Measurements from ENCODE around the gene SORCS1. TPM values are rescaled to one million over a fixed set of nuclear protein-coding genes. Genes with fewer than 3 reads are reported as not detected.

The SORCS1 gene
- total RNA-seq, 1 experiment from 2014 or later: not detected

GRCh38 chr10:106540645-106541044, 623.9 kb downstream of the SORCS1 start:
- peak; percentile 22 for DNase-seq (ENCODE audit: low read depth)

- DNase-seq (ENCODE audit: low read depth): no peak
These were observed 626.6 kb downstream of the SORCS1 start for GRCh38 chr10:106537866-106538265.

DNA sequence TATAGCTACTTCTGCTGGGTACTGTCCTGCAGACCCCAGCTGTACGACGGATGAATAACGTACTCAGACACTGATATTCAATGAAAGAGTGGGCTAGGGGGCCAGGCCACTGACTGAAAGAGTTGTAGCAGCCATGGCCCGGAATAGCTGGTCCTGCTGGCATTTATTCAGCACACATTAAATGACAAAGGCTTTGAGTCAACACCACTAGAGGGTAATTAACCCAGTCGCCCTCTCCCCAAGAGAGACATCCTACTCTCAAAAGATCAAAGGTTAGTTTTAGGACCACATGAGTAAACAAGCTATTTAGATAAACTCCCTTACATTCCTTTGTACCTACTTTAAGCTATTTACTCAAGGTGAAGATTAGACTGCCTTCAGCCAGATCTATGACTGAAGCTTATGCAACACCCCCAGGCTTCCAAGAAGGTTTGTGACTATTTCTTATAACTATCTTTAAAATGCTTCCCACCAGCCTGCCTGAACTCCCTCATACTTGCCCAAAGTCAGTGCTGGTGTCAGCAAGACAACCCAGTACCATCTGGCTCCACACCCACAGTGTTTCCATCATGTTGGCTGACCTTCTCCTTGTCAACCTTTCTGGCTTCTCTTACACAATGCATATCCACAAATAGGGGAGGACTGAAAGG, 629.1 kb downstream of the SORCS1 start:
- DNase-seq (ENCODE audit: low read depth): no peak

- DNase-seq (ENCODE audit: low read depth): no peak
These were observed 630.1 kb downstream of the SORCS1 start for GRCh38 chr10:106534441-106534840.

GRCh38 chr10:106528702-106529101, 635.8 kb downstream of the SORCS1 start:
- no peak for DNase-seq (ENCODE audit: low read depth)

DNA sequence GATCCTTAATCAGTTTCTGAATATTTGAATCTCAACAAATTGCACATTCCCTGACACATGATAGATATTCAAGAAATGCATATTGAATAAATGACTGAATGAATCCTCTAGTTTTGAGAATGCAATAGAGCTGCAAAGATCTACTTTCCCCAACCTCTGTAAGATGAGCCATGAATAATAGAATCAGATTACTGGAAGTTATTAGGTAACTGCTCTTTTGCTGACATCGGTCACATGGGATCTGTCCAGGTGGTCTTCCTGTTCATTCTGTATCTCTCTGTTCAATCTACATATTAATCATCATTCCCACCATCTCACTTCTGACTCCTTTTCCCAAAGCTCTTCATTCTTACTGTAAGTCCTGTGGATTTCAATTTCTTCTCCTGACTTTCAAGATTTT, 638.7 kb downstream of the SORCS1 start:
- DNase-seq (ENCODE audit: low read depth): no peak
